Rectal smooth muscle tissue (tissue), 1 donor: Measurements from ENCODE around the gene C2CD2.

Experiments used
- H3K27ac ChIP-seq: one replicate; pipeline ENCODE4 v1.7.0; 2013; ENCODE audit warnings: low read depth, low read length, inconsistent platforms
- H3K27me3 ChIP-seq: one replicate; pipeline ENCODE4 v1.7.0; 2013; ENCODE audit warnings: low read length; ENCODE audit not compliant: control insufficient read depth, insufficient read depth
- H3K36me3 ChIP-seq: one replicate; pipeline ENCODE4 v1.7.0; 2013; ENCODE audit warnings: low read length; ENCODE audit not compliant: control insufficient read depth, insufficient read depth
- H3K4me1 ChIP-seq: one replicate; pipeline ENCODE4 v1.7.0; 2013; ENCODE audit warnings: low read length; ENCODE audit not compliant: control insufficient read depth, insufficient read depth
- H3K4me3 ChIP-seq: one replicate; pipeline ENCODE4 v1.7.0; 2013; ENCODE audit warnings: low read length
- H3K9ac ChIP-seq: one replicate; pipeline ENCODE4 v1.7.0; 2013; ENCODE audit warnings: low read length

C2CD2 gene

GRCh38 chr21:41845310-41846032 lies 108.3 kb downstream of the C2CD2 start:
- H3K27me3 ChIP-seq, result no peaks in the 10 kb centered on the region
- no peak overlapping the region for H3K9ac ChIP-seq
- H3K4me3 ChIP-seq, result no peak overlapping the region
- H3K27ac ChIP-seq, result no peak overlapping the region
- H3K36me3 ChIP-seq, result no peaks in the 10 kb centered on the region
- H3K4me1 ChIP-seq, result no peaks in the 10 kb centered on the region

DNA sequence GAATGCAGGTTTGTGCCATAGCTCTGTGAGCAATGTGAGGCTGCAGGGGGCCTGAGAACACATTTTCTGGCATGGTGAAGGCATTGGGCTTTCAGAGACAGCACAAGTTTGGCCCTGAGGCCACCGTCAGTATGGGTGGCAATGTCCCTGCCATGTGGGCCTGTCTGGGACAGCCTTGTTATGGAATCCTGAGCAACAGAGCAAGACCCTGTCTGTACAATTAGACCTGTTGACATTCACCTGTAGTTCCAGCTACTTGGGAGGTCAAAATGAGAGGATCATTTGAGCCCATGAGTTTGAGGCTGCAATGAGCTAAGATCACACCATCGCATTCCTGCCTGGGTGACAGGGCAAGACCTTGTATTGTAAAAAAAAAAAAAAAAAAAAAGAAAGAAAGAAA lies 110.2 kb downstream of the C2CD2 start:
- Histone ChIP-seq H3K4me3 (no peak overlapping the region), H3K9ac (no peak overlapping the region), H3K27ac (no peak overlapping the region), H3K4me1 (no peaks in the 10 kb centered on the region), H3K27me3 (no peaks in the 10 kb centered on the region), H3K36me3 (no peaks in the 10 kb centered on the region)

- H3K36me3 ChIP-seq, result peaks cover 11% of the 10 kb centered on the region
These were observed 112.9 kb downstream of the C2CD2 start for GRCh38 chr21:41840880-41841279.

GRCh38 chr21:41839387-41840000 lies 114.3 kb downstream of the C2CD2 start:
- H3K4me3 ChIP-seq, result no peak overlapping the region
- H3K36me3 ChIP-seq, result peaks cover 20% of the 10 kb centered on the region
- no peak overlapping the region for H3K27ac ChIP-seq
- H3K27me3 ChIP-seq, result no peaks in the 10 kb centered on the region
- no peaks in the 10 kb centered on the region for H3K4me1 ChIP-seq
- no peak overlapping the region for H3K9ac ChIP-seq

More at GRCh38 chr21:41840880-41841279, 112.9 kb downstream of the C2CD2 start:
- Histone ChIP-seq H3K27ac (no peak overlapping the region), H3K27me3 (no peaks in the 10 kb centered on the region), H3K4me3 (no peak overlapping the region), H3K9ac (no peak overlapping the region), H3K4me1 (no peaks in the 10 kb centered on the region)

DNA sequence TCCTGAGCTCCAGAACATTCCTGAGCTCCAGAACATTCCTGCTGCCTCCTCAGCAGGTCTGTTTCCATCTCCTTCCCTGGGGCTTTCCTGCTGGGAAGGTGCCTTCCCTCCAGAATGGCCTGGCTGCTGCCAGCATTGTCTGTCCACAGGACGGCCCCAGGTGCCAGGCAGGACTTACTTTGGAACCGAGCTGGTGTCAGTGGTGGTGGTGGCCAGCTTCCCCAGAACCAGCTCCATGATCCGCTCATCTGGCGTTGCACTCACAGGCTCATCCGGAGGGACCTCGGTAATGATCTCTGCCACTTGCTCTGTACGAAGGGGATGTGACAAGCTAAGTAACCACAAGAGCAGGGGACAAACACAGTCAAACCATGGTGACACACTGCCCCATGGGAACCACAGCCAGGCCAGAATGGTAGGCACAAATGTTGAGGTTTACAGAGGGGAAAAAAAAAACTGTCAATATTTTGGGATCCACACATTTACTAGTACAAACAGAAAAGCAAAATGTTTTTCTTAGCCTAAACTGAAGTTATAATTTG lies 116.0 kb downstream of the C2CD2 start:
- H3K4me1 ChIP-seq, result no peaks in the 10 kb centered on the region
- H3K4me3 ChIP-seq, result no peak overlapping the region
- peaks cover 22% of the 10 kb centered on the region for H3K36me3 ChIP-seq
- H3K27ac ChIP-seq, result no peak overlapping the region
- H3K27me3 ChIP-seq, result no peaks in the 10 kb centered on the region
- H3K9ac ChIP-seq, result no peak overlapping the region

DNA sequence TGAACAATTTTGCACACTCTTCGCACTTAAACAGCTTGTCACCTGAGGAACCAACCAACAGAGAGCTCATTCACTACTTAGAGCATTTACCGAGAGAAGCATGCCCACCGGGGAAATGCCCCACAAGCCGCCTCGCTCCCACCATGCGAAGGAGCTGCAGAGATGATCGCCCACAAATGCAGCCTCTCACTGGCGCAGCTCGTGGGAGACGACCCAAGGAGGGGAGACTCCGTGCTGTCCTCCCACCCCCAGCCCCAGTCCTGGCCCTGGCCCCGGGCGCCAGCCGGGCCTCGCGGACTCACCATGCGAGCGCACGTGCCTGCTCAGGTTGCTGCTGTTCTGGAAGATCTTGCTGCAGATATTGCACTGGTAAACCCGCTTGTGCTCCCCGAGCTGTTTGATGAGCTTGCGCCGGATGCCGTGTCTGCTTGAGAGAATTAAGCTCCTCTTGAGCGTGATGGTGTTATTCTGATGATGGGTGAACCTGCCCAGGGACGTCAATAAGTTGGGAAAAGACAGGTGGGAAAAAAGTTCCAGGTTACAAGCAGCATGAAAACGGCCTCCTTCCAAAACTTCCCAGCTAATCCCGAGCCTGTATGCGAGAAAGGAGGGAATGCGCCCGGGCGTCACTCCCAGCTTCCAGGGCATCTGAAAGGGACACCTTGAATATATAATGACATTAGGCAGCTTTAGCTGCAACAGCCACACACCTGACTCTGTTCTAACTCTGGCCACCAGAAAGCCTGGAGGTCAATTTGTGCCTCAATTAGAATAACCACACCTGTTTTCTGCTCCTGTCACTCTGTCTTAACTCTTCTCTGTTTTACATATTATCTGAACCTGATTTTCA lies 117.4 kb downstream of the C2CD2 start:
- Histone ChIP-seq H3K27ac (no peak overlapping the region), H3K27me3 (no peaks in the 10 kb centered on the region), H3K9ac (no peak overlapping the region), H3K4me3 (no peak overlapping the region), H3K36me3 (peaks cover 22% of the 10 kb centered on the region), H3K4me1 (no peaks in the 10 kb centered on the region)

- Histone ChIP-seq H3K9ac (no peak overlapping the region), H3K27me3 (no peaks in the 10 kb centered on the region), H3K36me3 (peaks cover 22% of the 10 kb centered on the region), H3K4me1 (no peaks in the 10 kb centered on the region), H3K27ac (no peak overlapping the region), H3K4me3 (no peak overlapping the region)
These were observed 118.1 kb downstream of the C2CD2 start for GRCh38 chr21:41835711-41836154.
